GM19240 (cell line): ENCODE results near the gene TMEM135.

Source experiments
- DNase-seq: peaks from one replicate; pipeline ENCODE4 v3.0.0; 2011; ENCODE audit warnings: low spot score; ENCODE audit not compliant: insufficient read length

TMEM135 gene

GRCh38 chr11:87190071-87190470, 152.3 kb downstream of the TMEM135 start:
- DNase-seq, result no peak

GRCh38 chr11:87193756-87194470, 156.2 kb downstream of the TMEM135 start:
- DNase-seq, result no peak

GRCh38 chr11:87194985-87195820, 157.5 kb downstream of the TMEM135 start:
- DNase-seq, result no peak

- no peak for DNase-seq
Observed at GRCh38 chr11:87198266-87198881, 160.6 kb downstream of the TMEM135 start.

GRCh38 chr11:87201376-87201775, 163.6 kb downstream of the TMEM135 start:
- DNase-seq, result no peak

GRCh38 chr11:87203907-87204602, 166.3 kb downstream of the TMEM135 start:
- no peak for DNase-seq

GRCh38 chr11:87212891-87213290, 175.2 kb downstream of the TMEM135 start:
- DNase-seq, result no peak

- no peak for DNase-seq
Observed at GRCh38 chr11:87213444-87213843, 175.7 kb downstream of the TMEM135 start.

GRCh38 chr11:87215236-87215635, 177.5 kb downstream of the TMEM135 start:
- DNase-seq, result no peak

GRCh38 chr11:87219266-87219665, 181.5 kb downstream of the TMEM135 start:
- DNase-seq, result no peak

- no peak for DNase-seq
Observed at GRCh38 chr11:87223816-87224215, 186.1 kb downstream of the TMEM135 start.

GRCh38 chr11:87224486-87224885, 186.8 kb downstream of the TMEM135 start:
- DNase-seq, result no peak

GRCh38 chr11:87228820-87229219, 191.1 kb downstream of the TMEM135 start:
- no peak for DNase-seq

GRCh38 chr11:87230995-87231394, 193.3 kb downstream of the TMEM135 start:
- DNase-seq, result no peak

- no peak for DNase-seq
Observed at GRCh38 chr11:87232320-87232719, 194.6 kb downstream of the TMEM135 start.

GRCh38 chr11:87235366-87235765, 197.6 kb downstream of the TMEM135 start:
- DNase-seq, result no peak

- no peak for DNase-seq
Observed at GRCh38 chr11:87236368-87236767, 198.6 kb downstream of the TMEM135 start.

- DNase-seq, result no peak
Observed at GRCh38 chr11:87239001-87239400, 201.3 kb downstream of the TMEM135 start.

- DNase-seq, result no peak
Observed at GRCh38 chr11:87239531-87239930, 201.8 kb downstream of the TMEM135 start.

GRCh38 chr11:87251560-87251959, 213.8 kb downstream of the TMEM135 start:
- no peak for DNase-seq

GRCh38 chr11:87252869-87253268, 215.1 kb downstream of the TMEM135 start:
- no peak for DNase-seq

GRCh38 chr11:87254562-87254961, 216.8 kb downstream of the TMEM135 start:
- no peak for DNase-seq
